Omental fat pad (tissue), 4 donors: ENCODE data around the gene SRPRB. TPM values are rescaled to one million over a fixed set of nuclear protein-coding genes. Genes with fewer than 3 reads are reported as not detected.

Experiments
- ATAC-seq: fragments of 150-250 bp; one replicate; pipeline ENCODE4 v1.9.1; 2016; ENCODE audit warnings: mild to moderate bottlenecking, moderate library complexity; ENCODE audit not compliant: low FRiP score
- DNase-seq: peaks from one replicate; pipeline ENCODE4 v3.0.0-alpha.2; 2019; ENCODE audit warnings: low spot score
- CTCF ChIP-seq, 3 donors: fragments of 450-650 bp; IDR thresholded peaks; one replicate each; pipeline ENCODE4 v1.5.1; 2016 to 2017; ENCODE audit warnings: antibody characterized with exemption in 3 of 3, mild to moderate bottlenecking in 3 of 3, moderate library complexity in 2 of 3
- total RNA-seq, 4 donors: library from RNA; depleted of rRNA; stranded (reverse); fragments of >200 nt; gene quantifications; one replicate each; pipeline ENCODE4 v1.1.0, GENCODE V29; 2016

The SRPRB gene
- total RNA-seq, 4 donors from 2014 or later: 19.2 to 47.2 (median 36.3) TPM

- TF ChIP-seq CTCF (IDR thresholded peaks at IDR 0.05): no peak
- ATAC-seq (no peak), DNase-seq (no peak)
These were observed 54.0 kb downstream of the SRPRB start for GRCh38 chr3:133859381-133860234.

DNA sequence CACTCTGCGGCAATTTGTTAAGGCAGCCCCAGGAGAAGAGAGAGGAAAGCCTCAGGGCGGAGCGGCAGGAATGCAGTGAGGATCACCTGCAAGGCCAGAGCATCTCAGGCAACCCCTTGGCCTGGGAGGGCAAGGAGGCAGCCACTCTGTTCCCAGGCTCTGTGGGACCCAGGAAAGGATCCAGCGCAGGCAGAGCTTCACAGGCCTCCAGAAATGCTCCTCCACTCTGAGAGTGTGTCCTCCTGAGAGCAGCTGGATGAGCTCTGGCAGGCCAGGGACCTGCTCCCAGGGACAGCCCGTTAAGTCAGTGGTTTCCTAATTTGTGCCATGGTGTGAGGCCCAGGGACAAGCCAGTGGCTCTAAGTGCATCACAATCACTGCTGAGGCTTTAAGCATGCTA, 54.9 kb downstream of the SRPRB start:
- DNase-seq: no peak
- no peak for ATAC-seq
- no peak for TF ChIP-seq CTCF (IDR thresholded peaks at IDR 0.05)

DNA sequence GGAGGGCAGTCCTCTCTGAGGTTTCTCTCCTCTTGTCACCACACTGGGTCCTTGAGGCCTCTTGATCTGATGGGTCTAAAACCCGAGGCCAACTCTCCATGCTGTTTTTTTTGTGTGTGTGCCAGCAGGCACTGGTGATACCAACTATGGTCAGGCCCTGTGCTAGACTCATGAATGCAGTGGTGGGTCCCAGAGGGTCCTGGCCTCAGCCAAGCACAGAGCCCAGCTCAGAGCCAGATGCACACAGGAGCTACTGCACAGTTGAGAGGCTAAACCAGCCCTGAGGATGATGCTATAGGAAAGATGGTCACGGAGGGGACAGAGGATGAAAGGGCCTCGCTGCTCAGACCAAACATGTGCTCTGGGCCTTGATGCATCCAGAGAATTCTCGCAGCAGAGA, 56.5 kb downstream of the SRPRB start:
- ATAC-seq: no peak
- no peak for TF ChIP-seq CTCF (IDR thresholded peaks at IDR 0.05)
- DNase-seq: no peak

GRCh38 chr3:133863911-133864310, 58.3 kb downstream of the SRPRB start:
- no peak for DNase-seq
- ATAC-seq: no peak
- no peak for TF ChIP-seq CTCF (IDR thresholded peaks at IDR 0.05)

GRCh38 chr3:133864616-133865015, 59.0 kb downstream of the SRPRB start:
- DNase-seq: no peak
- no peak for TF ChIP-seq CTCF (IDR thresholded peaks at IDR 0.05)
- no peak for ATAC-seq

DNA sequence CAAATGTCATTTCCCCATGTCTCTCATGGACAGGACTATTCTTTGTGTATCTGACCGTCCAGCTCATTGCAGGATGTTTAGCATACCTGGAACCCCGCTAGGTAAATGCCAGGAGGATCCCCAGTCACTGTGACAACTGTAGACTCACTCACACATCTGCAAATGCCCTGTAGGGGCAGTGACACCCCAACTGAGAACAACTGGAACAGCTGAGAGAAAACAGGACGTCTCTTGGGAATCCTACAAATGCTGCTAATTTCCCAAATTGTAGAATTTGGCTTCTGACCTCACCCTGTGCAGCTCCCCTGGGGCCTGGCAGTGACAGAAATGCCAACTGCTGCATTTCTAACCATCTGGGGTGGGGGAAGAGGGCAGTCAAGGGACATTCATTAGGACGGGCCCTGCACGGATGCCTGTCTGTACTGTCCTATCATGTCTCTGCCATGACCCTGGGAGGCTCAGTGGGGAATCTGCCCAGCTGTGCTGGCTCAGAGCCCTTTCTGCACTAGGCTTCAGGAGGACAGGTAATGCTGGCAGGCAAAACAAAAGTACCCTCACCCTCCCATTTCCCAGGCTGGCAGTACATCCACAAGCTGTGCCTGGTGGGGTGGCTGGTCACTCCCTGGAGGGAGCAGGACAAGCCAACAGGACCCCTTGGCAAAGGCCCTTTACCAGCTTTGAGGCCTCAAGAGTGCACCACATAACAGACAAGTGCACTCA, 59.7 kb downstream of the SRPRB start:
- no peak for TF ChIP-seq CTCF (IDR thresholded peaks at IDR 0.05)
- no peak for DNase-seq
- no peak for ATAC-seq
